ENCODE results near the gene THBS1.

DNA sequence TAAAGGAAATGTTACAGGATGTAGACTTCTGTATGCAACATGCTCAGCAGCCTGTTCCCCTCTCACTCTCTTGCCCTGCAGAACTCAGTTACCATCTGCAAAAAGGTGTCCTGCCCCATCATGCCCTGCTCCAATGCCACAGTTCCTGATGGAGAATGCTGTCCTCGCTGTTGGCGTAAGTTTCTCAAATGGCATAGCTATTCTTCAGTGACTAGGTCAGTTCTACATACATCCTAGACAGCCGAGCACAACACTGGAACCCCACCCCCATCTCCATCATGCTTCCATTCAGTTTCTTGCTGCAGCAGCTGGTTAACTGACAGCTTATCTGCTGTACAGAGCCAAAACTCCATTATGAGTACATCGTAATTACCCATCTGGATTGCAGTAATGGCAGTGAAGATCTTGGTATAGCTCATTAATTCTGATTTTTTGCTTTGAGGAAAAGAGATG, 4.5 kb downstream of the THBS1 start:
- TF ChIP-seq TCF12 (IDR thresholded peaks at IDR 0.05; ENCODE audit: low read depth) (no peak), TAF1 (IDR thresholded peaks at IDR 0.05; ENCODE audit: low read depth) (no peak), ZBTB7A (IDR thresholded peaks at IDR 0.05; ENCODE audit: low read depth) (no peak), RAD21 (IDR thresholded peaks at IDR 0.05; ENCODE audit: low read depth) (no peak), CREB1 (IDR thresholded peaks at IDR 0.05; ENCODE audit: low read depth) (no peak), TEAD4 (IDR thresholded peaks at IDR 0.05) (no peak), NFIC (IDR thresholded peaks at IDR 0.05) (no peak), YY1 (IDR thresholded peaks at IDR 0.05; ENCODE audit: low read depth) (no peak), EP300 (IDR thresholded peaks at IDR 0.05; ENCODE audit: borderline replicate concordance) (no peak), CEBPB (IDR thresholded peaks at IDR 0.05) (no peak)
- TF ChIP-seq, protein P1, sequence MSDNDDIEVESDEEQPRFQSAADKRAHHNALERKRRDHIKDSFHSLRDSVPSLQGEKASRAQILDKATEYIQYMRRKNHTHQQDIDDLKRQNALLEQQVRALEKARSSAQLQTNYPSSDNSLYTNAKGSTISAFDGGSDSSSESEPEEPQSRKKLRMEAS (IDR thresholded peaks at IDR 0.05), result no peak
- TF ChIP-seq, protein P2, sequence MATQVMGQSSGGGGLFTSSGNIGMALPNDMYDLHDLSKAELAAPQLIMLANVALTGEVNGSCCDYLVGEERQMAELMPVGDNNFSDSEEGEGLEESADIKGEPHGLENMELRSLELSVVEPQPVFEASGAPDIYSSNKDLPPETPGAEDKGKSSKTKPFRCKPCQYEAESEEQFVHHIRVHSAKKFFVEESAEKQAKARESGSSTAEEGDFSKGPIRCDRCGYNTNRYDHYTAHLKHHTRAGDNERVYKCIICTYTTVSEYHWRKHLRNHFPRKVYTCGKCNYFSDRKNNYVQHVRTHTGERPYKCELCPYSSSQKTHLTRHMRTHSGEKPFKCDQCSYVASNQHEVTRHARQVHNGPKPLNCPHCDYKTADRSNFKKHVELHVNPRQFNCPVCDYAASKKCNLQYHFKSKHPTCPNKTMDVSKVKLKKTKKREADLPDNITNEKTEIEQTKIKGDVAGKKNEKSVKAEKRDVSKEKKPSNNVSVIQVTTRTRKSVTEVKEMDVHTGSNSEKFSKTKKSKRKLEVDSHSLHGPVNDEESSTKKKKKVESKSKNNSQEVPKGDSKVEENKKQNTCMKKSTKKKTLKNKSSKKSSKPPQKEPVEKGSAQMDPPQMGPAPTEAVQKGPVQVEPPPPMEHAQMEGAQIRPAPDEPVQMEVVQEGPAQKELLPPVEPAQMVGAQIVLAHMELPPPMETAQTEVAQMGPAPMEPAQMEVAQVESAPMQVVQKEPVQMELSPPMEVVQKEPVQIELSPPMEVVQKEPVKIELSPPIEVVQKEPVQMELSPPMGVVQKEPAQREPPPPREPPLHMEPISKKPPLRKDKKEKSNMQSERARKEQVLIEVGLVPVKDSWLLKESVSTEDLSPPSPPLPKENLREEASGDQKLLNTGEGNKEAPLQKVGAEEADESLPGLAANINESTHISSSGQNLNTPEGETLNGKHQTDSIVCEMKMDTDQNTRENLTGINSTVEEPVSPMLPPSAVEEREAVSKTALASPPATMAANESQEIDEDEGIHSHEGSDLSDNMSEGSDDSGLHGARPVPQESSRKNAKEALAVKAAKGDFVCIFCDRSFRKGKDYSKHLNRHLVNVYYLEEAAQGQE (IDR thresholded peaks at IDR 0.05; ENCODE audit: low read depth), result no peak

Data from Ishikawa (cell line).